GM21447 (cell line): Measurements from ENCODE around the gene MIA3.
"Not testable (repeated sequence)": the region's sequence is repeated elsewhere in the genome, so short reads cannot be mapped to it uniquely, and the experiment has no call there.

Experiments
- ATAC-seq: cut with Tn5 transposase; IDR thresholded peaks from one replicate; pipeline ENCODE4 v1.9.1; 2021; ENCODE audit not compliant: unreplicated experiment

The MIA3 gene

DNA sequence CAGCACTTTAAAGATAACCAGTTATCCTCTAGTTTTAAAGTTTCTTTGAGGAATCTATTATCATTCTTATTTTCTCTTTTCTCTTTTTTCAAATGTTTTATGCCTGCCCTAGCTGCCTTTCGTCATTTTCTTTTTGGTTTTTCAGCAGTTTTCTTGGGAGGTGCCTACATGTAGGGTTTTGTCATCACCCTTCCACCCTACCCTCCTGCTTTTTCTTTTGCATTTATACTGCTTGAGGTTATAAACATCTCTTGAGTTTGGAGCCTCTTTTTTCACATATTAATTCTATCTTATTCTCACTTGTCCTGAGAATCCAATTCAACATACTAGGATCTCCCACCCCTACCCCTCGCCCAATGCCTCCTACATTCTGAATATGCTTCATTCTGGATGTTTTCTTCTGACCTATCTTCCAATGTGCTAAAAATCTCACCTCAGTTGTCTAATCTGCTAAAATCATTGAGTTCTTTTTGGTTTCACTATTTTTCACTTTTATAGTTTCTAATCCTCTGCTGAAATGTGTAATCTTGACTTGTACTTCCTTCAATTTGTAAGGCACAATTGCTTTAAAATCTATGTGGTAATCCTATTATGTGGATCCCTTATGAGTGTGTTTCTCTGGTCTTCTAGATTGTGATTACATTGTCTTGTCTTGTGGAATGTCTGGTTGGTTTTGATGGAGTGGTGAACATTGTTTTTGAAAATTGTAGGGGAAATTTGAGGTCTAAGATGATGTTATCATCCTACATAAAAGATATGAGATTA lies 38.7 kb downstream of the MIA3 start:
- no peak for ATAC-seq

- ATAC-seq: no peak
Observed at GRCh38 chr1:222657899-222658298, 40.0 kb downstream of the MIA3 start.

GRCh38 chr1:222663431-222663934 lies 45.6 kb downstream of the MIA3 start:
- no peak for ATAC-seq

- ATAC-seq: no peak
Observed at GRCh38 chr1:222665964-222666363, 48.1 kb downstream of the MIA3 start.

- not testable (repeated sequence) for ATAC-seq
Observed at GRCh38 chr1:222668184-222668583, 50.3 kb downstream of the MIA3 start.

DNA sequence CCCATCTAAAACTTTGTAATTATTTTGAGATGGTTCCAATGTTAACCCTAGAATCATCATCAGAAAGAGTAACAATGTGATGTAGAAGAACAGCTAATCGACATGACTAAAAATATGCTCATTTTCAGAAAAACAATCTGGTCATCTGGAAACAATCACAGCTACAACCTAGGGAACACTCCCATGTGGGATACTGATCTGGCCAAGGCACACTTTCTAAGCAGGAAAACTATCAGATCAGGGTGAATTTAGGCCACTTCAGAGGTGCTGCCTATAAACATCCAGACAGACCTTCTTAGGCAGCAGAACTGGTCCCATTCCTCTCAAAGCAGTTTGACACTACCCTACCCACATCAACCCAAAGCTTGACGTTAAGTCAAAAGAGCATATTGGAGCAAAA lies 51.2 kb downstream of the MIA3 start:
- not testable (repeated sequence) for ATAC-seq

- no peak for ATAC-seq
Observed at GRCh38 chr1:222670110-222670509, 52.2 kb downstream of the MIA3 start.

GRCh38 chr1:222680080-222680479 lies 62.2 kb downstream of the MIA3 start:
- ATAC-seq: no peak

DNA sequence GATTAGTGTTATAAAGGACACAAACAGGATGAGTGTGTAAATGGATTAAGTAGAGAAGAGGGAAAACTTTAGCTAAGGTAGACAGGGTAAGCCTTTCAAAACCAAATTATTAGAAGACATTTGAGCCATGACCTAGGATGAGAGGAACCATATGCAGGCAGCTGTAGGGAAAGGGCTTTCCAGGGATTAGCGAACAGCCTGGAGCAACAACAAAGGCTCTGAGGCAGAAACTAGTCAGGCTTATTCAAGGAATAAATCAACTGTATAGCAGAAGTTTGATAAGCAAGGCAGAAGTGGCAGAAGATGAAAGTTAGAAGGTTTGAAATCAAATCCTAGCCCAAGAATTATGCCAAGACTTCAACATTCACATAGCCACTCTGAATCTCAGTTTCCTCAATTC lies 73.1 kb downstream of the MIA3 start:
- ATAC-seq: no peak

DNA sequence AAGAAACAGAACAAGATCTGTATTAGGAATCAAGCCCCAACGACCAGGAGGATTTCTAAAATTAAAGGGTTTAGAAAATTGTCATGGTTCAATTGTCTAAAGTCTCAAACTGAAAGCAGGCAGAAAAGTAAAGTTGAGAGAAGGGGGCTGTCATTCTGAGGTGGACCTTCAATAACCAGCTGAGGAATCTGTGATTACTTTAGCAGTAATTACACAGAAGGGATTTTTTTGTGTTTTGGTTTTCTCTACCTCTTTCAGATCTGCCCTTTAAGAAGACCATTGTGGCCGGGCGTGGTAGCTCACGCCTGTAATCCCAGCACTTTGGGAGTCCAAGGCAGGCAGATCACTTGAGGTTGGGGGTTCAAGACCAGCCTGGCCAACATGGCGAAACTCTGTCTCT lies 77.0 kb downstream of the MIA3 start:
- ATAC-seq: no peak

- no peak for ATAC-seq
Observed at GRCh38 chr1:222696741-222697140, 78.8 kb downstream of the MIA3 start.

DNA sequence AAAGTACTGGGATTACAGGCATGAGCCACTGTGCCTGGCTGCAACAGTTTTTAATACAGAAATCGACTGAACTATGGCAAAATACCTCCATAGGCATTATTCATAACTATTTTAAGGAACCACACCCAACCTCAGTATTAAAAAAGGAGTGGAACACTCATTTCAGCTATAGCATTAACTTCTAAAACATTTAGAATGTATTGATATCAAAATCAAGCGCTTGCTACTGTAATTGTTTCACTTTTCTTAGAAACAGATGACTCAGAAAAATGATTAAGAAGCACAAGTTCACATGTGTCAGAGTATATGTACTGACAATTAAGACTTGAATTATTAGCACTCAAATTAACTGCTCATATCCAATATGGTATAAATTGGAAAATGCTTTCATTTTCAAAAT lies 79.3 kb downstream of the MIA3 start:
- ATAC-seq: no peak

DNA sequence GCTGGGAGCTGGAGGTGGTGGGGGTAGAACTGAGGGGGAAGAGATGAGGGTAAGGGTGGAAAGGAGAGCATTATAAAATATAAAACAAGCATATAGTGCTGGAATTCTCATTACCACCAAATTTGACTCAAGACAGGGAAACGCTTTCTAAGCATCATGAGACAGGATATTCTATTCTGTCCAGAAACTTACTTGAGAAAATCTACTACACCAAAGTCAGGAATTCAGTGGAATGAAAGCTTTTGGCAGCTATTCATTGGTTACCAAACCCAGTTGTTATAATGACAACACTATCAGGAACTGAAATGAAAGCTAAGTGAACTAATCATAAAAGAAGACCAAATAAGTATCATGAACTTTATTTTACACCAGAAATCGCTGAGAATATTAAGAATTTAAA lies 79.9 kb downstream of the MIA3 start:
- ATAC-seq: no peak

DNA sequence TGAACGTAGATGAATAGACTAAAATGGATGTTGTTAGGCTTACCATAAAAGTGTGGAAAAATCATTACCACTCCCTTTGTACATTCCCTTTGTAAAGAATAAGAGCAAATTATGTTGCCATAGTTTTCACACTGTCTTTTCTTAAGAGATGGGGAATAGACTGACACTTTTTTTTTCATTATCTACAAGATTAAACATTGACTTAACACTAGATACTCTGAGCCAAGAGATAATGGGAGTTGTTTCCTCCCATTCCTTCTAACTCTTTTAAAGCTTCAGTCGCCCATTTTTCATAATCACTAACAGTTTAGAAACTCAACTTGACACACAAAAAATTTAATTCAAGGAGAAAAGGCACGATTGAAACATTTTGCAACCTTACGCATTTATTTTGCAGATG lies 84.3 kb downstream of the MIA3 start:
- ATAC-seq: no peak

DNA sequence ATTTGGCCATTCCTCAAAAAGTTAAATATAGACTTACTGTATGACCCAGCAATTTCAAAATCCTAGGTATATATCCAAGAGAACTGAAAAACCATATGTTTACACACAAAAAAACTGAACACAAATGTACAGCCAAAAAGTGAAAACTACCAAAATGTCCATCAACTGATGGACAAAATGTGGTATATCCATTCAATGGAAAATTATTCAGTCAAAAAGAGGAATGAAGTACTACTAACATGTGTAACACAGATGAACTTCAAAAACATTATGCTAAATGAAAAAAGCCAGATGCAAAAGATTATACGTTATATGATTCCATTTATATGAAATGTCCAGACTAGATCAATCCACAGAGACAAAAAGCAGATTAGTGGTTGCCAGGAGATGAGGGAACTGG lies 86.4 kb downstream of the MIA3 start:
- ATAC-seq: no peak

- no peak for ATAC-seq
Observed at GRCh38 chr1:222706815-222707214, 88.9 kb downstream of the MIA3 start.

GRCh38 chr1:222709700-222710153 lies 91.8 kb downstream of the MIA3 start:
- no peak for ATAC-seq

DNA sequence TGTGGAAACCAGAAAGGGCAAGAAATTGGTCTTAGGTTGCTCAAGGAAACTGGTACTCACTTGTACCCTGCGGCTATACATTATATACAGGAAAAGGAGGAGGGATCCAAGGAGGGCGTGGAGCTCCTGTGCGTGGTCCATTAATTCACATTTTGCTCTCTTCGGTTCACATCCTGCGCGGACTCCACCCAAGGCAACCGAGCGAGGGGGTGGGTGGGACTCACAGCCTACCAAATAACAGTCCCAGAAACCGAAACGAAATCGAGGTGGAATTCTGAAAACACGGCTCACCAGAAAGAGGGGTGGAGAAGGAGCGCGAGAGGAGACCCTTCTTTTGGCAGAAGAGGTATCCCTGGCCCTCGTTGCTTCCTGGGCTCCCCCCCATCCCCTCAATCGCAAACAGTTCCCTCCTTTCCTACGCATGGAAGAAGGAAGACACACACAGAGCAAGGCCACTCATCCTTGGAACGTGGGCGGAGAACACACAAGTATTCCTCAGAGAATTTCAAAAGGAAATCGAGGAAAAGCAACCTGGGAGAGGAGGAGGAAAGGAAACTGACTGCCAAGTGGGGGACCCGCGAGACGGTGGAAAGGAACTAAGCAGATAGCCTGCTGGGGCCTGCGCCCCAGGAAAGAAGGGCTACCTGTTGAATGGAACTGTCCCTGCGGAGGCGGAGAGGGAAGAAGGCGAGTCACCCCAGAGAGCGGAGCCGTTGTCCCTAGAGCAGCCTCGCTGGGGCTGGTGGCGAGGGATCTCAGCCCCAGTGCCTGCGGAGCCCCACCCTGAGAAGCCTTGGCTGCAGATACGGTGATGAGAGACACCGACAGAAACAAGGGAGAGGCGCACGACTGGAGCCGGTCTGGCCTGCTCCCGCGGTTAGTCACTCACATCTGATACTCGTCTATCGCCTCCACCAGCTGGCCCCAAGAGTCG lies 93.7 kb downstream of the MIA3 start:
- peak; percentile 28 for ATAC-seq

GRCh38 chr1:222712253-222713090 lies 94.6 kb downstream of the MIA3 start, which contains the start of the genes AIDA and BROX:
Gene AIDA, minus strand, starts transcription at chr1:222712491. Its CDS starts 174 bp downstream, at chr1:222712317.
Gene BROX, plus strand, starts transcription at chr1:222712564. Its CDS starts 3,136 bp downstream, at chr1:222715700.
- peak; percentile 70 for ATAC-seq

DNA sequence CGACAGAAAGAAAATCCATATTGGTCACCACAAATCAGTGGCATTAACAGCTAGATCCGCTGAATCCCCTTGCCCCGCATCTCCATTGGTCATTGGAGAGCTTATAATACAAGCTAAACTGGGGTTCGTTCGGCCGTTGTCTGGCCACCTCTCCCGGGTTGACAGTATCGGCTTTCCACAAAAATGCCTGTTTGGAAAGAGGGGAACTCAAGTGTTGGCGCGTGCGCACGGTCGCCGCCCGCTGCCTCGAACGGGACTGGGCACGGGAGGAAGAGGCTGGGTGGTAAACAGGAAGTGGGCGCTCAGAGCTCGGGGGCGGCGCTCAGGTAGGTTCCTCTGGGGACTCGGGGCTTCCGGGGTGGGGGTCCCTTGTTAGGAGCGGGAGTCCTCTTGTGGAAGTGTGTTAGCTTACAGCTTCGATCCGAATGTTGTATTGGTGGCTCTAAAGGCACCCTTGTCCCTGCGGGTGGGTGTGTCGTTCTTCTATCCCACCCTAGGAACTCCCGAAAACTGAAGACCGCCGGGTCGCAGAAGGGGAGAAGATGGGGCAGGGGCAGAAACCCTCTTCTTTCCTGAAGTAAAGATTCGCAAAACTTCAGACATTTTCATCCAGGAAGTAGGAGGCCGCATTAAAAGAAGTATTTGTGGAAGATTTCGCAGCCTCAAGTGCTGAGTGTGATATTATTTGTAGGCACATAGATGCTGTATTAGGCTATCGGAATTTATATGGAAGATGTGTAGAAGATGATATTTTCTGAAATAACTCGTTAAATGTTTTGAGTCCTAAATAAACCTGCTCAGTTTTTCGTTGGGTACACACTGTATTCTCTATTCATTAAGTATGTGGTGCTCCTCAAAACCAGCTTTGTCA lies 95.4 kb downstream of the MIA3 start:
- peak; percentile 72 for ATAC-seq
